ENCODE measurements around the gene SLC39A3. TPM values are rescaled to one million over a fixed set of nuclear protein-coding genes. Genes with fewer than 3 reads are reported as not detected.

Gene SLC39A3
- total RNA-seq, 1 experiment from 2014 or later = 33.2 TPM

GRCh38 chr19:2728783-2729387 is 10.9 kb downstream of the SLC39A3 start:
- Histone ChIP-seq H3K9me3 (no peaks in the 10 kb centered on the region), H3K27me3 (replicated peaks; ENCODE audit: control insufficient read depth, insufficient read depth, low read length) (no peaks in the 10 kb centered on the region), H3K4me3 (ENCODE audit: low read depth, low read length) (no peak overlapping the region), H3K36me3 (ENCODE audit: control insufficient read depth, insufficient read depth, low read length) (no peaks in the 10 kb centered on the region), H3K4me1 (no peaks in the 10 kb centered on the region)
- CTCF ChIA-PET = no interaction called here
- Mint-ChIP-seq H3K36me3 (ENCODE audit: insufficient read depth, unreplicated experiment) (no peaks in the 10 kb centered on the region), H3K27me3 (ENCODE audit: insufficient read depth, unreplicated experiment) (peaks cover 6% of the 10 kb centered on the region), H3K4me3 (ENCODE audit: unreplicated experiment) (no peak overlapping the region), H3K9me3 (ENCODE audit: unreplicated experiment) (no peaks in the 10 kb centered on the region), H3K27ac (ENCODE audit: unreplicated experiment) (no peak overlapping the region), H3K4me1 (ENCODE audit: low read depth, unreplicated experiment) (no peaks in the 10 kb centered on the region)
- no peak for DNase-seq
- POLR2A ChIA-PET = no interaction called here
- intact Hi-C loops (cut with micrococcal nuclease; ENCODE audit: unreplicated experiment) = no loop called here
- BruUV-seq (replicated peaks) = no TSS peak
- TF ChIP-seq, protein P1, sequence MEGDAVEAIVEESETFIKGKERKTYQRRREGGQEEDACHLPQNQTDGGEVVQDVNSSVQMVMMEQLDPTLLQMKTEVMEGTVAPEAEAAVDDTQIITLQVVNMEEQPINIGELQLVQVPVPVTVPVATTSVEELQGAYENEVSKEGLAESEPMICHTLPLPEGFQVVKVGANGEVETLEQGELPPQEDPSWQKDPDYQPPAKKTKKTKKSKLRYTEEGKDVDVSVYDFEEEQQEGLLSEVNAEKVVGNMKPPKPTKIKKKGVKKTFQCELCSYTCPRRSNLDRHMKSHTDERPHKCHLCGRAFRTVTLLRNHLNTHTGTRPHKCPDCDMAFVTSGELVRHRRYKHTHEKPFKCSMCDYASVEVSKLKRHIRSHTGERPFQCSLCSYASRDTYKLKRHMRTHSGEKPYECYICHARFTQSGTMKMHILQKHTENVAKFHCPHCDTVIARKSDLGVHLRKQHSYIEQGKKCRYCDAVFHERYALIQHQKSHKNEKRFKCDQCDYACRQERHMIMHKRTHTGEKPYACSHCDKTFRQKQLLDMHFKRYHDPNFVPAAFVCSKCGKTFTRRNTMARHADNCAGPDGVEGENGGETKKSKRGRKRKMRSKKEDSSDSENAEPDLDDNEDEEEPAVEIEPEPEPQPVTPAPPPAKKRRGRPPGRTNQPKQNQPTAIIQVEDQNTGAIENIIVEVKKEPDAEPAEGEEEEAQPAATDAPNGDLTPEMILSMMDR (IDR thresholded peaks at IDR 0.05; ENCODE audit: insufficient read depth in 1 of 2, low read depth in 1 of 2, low read length in 1 of 2, severe bottlenecking in 1 of 2, unreplicated experiment in 1 of 2) = no peak

DNA sequence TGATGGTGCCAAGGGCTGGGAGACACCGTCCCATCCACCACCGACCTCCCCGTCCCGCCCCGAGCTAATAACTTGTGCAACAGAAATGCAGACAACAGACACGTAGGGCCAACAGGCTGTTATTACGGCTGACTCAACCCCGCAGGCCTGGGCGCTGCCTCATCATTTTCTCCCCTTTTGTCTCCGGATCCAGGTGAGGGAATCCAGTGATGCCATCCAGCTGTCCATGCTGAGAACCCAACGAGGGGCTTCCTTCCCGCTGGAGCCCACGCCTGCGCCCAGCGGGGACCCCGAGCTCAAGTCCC is 12.2 kb downstream of the SLC39A3 start:
- no peaks in the 10 kb centered on the region for H3K36me3 ChIP-seq (ENCODE audit: control insufficient read depth, insufficient read depth, low read length)
- no TSS peak for BruUV-seq (replicated peaks)
- H3K9me3 Mint-ChIP-seq (ENCODE audit: unreplicated experiment) = no peaks in the 10 kb centered on the region
- H3K9me3 ChIP-seq = no peaks in the 10 kb centered on the region
- H3K27me3 Mint-ChIP-seq (ENCODE audit: insufficient read depth, unreplicated experiment) = peaks cover 6% of the 10 kb centered on the region
- no peak overlapping the region for H3K27ac Mint-ChIP-seq (ENCODE audit: unreplicated experiment)
- H3K4me3 ChIP-seq (ENCODE audit: low read depth, low read length) = no peak overlapping the region
- DNase-seq = no peak
- CTCF ChIA-PET = interaction anchor here (1.6 kb wide), 1 partner anchor 79 kb away, joined by 4 read pairs; no protein-coding TSS in a partner anchor
- TF ChIP-seq, protein P1 (IDR thresholded peaks at IDR 0.05; ENCODE audit: insufficient read depth in 1 of 2, low read depth in 1 of 2, low read length in 1 of 2, severe bottlenecking in 1 of 2, unreplicated experiment in 1 of 2) = no peak
- no peaks in the 10 kb centered on the region for H3K27me3 ChIP-seq (replicated peaks; ENCODE audit: control insufficient read depth, insufficient read depth, low read length)
- POLR2A ChIA-PET = no interaction called here
- H3K4me1 Mint-ChIP-seq (ENCODE audit: low read depth, unreplicated experiment) = no peaks in the 10 kb centered on the region
- H3K4me3 Mint-ChIP-seq (ENCODE audit: unreplicated experiment) = no peak overlapping the region
- intact Hi-C loops (cut with micrococcal nuclease; ENCODE audit: unreplicated experiment) = no loop called here
- no peaks in the 10 kb centered on the region for H3K4me1 ChIP-seq
- H3K36me3 Mint-ChIP-seq (ENCODE audit: insufficient read depth, unreplicated experiment) = no peaks in the 10 kb centered on the region

DNA sequence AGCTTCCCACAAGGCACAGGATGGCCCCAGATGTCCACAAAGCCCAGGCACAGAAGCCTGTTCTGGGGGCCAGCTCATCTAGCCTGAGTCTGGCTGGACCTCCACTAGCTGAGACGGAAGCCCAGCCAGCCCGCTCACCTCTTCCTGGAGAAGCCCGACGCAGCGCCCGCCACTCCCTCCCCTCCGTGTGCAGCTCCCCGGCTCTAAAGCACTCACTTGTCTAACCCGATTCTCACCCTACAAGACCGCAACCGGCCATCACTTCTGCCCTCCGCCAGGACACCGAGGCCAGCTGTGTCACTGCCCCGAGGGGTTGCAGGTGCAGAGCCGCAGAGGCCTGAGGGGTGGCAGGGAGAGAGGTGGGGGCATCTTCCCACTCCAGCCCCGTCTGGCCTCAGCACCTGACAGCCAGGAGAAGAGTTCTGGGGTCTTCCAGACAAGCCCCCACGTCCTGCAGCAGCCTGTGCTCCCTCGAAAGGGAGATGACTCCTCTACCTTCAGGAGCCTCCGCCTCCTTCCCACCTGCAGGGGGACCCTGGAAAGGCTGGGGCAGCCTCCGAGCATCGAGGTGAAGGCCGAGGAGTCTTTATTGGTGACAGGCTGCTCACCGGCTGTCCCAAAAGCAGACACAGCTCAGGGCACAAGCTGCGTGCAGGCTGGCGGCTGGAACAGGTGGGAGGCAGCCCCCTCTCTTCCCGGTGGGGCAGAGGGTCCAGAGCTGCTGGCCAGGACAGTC is 12.7 kb downstream of the SLC39A3 start:
- no peak overlapping the region for H3K27ac Mint-ChIP-seq (ENCODE audit: unreplicated experiment)
- intact Hi-C loops (cut with micrococcal nuclease; ENCODE audit: unreplicated experiment) = no loop called here
- DNase-seq = no peak

More for the DNA sequence above, 12.7 kb downstream of the SLC39A3 start:
- Mint-ChIP-seq H3K36me3 (ENCODE audit: insufficient read depth, unreplicated experiment) (no peaks in the 10 kb centered on the region), H3K27me3 (ENCODE audit: insufficient read depth, unreplicated experiment) (peaks cover 8% of the 10 kb centered on the region), H3K4me1 (ENCODE audit: low read depth, unreplicated experiment) (no peaks in the 10 kb centered on the region), H3K9me3 (ENCODE audit: unreplicated experiment) (no peaks in the 10 kb centered on the region), H3K4me3 (ENCODE audit: unreplicated experiment) (no peak overlapping the region)
- Histone ChIP-seq H3K36me3 (ENCODE audit: control insufficient read depth, insufficient read depth, low read length) (no peaks in the 10 kb centered on the region), H3K9me3 (no peaks in the 10 kb centered on the region), H3K4me1 (no peaks in the 10 kb centered on the region), H3K4me3 (ENCODE audit: low read depth, low read length) (no peak overlapping the region), H3K27me3 (replicated peaks; ENCODE audit: control insufficient read depth, insufficient read depth, low read length) (no peaks in the 10 kb centered on the region)
- CTCF ChIA-PET = interaction anchor here (1.6 kb wide), 1 partner anchor 79 kb away, joined by 4 read pairs; no protein-coding TSS in a partner anchor
- TF ChIP-seq, protein P1 (IDR thresholded peaks at IDR 0.05; ENCODE audit: insufficient read depth in 1 of 2, low read depth in 1 of 2, low read length in 1 of 2, severe bottlenecking in 1 of 2, unreplicated experiment in 1 of 2) = peak in 1 of 2 experiments; percentile 7
- BruUV-seq (replicated peaks) = no TSS peak
- POLR2A ChIA-PET = no interaction called here

All from Caco-2 (cell line).